ENCODE data around the gene USH2A.

GRCh38 chr1:215730600-215730999 lies 692.6 kb downstream of the USH2A start:
- TF ChIP-seq FOXM1 (IDR thresholded peaks at IDR 0.05; ENCODE audit: borderline replicate concordance, low read depth), result no peak
- no peak for TF ChIP-seq EGR1 (IDR thresholded peaks at IDR 0.05)
- TF ChIP-seq RAD21 (IDR thresholded peaks at IDR 0.05; ENCODE audit: low read depth), result no peak
- TF ChIP-seq USF1 (IDR thresholded peaks at IDR 0.05), result no peak
- no peak for TF ChIP-seq ZBTB7A (IDR thresholded peaks at IDR 0.05; ENCODE audit: low read depth)
- TF ChIP-seq EP300 (IDR thresholded peaks at IDR 0.05; ENCODE audit: borderline replicate concordance), result no peak
- TF ChIP-seq NFIC (IDR thresholded peaks at IDR 0.05), result no peak
- TF ChIP-seq YY1 (IDR thresholded peaks at IDR 0.05; ENCODE audit: low read depth), result no peak
- TF ChIP-seq REST (IDR thresholded peaks at IDR 0.05; ENCODE audit: low read depth), result no peak
- no peak for TF ChIP-seq TCF12 (IDR thresholded peaks at IDR 0.05; ENCODE audit: low read depth)
- no peak for TF ChIP-seq MAX (IDR thresholded peaks at IDR 0.05)
